Measurements from ENCODE around the gene CAPN3.

CAPN3 gene

DNA sequence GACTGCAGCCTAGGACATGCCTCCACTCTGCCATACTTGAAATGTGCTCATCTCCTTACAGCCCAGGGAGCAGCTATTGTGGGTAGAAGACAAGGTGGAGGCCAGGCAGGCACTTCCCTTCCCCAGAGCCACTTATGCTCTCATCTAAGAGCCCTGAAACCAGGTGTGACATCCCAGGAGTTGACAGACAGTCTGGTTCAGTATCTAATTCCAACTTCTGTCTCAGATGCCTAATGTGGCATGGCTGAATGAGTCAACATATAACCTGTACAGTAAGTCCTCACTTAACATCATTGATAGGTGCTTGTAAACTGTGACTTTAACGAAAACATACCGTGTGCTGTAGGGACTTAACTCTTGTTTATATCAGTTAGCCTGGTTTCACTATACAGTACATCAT is 1.2 kb upstream of the CAPN3 start:
- no peak for DNase-seq

DNA sequence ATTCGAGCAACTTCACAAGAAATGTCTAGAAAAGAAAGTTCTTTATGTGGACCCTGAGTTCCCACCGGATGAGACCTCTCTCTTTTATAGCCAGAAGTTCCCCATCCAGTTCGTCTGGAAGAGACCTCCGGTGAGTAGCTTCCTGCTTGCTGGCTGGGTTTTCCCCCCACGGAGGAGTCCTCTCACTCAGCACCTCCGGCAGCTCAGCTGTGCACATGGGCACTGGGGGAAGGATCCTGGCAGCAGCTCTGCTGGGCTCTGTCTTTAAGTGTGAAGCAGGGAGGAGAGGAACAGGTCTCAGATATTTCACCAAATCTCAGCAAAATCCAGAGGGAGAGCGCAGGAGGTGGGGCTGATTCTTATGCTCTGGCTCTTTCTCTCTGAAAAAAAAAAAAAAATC is 684 bp downstream of the CAPN3 start:
- no peak for DNase-seq

DNA sequence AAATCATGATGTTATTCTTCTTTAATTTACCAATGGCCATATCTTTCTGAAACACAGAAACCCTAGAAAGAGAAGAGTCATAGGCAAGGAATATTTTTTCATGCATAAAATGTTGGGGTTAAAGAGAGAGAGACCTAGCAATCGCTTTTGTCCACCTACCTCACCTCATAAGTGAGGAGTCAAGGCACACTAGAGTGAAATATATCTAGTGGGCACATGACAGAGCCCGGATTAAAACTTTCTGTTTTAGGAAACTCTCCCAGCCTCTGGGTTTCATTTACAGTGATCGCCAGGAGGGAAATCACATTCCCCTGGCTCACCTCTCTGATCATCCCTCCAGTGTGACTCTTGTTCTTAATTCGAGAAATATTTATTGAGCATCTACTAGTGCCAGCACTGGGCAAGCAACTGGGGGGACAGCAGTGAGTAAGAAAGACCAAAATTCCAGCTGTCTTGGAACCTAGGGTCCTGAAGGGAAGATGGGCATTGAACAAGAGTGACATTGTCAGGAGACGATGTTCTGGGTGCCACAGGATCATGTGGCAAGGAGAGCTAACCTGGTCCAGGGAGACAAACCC is 1.3 kb downstream of the CAPN3 start:
- DNase-seq, result no peak

DNA sequence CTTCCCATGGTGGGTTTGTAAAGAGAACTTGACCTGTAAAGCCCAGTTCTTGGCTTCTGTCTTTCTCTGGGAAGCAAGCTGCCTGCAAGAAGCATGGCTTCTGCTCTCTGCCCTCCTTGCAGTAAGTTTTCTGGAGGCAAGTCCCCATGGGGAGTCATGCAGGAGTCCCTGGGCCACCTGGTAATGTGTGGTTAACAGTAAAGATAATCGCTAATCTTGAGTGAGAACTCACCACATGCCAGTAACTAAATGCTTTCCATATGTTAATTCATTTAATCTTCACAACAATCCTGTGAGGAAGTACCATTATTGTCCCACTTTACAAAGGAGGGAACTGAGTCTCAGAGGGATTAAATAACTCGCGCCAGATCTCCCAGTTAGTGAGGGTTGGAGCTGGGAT is 4.2 kb downstream of the CAPN3 start:
- no peak for DNase-seq

DNA sequence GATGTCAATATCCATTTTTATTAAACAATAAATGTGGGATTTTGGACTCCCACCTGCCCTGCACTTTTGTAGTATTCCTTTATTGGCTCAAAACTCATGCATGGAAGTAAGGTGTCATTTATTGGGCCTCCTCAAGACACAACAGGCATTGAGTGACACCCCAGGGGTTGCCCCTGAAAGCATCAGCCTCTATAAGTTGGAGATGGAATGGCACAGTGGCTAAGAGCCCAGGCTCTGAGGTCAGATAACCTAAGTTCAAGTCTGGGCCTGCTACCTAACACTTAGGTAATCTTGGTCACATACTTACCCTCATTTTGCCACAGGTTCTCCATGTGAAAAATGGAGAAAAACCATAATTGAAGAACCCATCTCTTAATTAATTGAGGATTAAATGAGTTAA is 4.6 kb downstream of the CAPN3 start:
- DNase-seq, result no peak

DNA sequence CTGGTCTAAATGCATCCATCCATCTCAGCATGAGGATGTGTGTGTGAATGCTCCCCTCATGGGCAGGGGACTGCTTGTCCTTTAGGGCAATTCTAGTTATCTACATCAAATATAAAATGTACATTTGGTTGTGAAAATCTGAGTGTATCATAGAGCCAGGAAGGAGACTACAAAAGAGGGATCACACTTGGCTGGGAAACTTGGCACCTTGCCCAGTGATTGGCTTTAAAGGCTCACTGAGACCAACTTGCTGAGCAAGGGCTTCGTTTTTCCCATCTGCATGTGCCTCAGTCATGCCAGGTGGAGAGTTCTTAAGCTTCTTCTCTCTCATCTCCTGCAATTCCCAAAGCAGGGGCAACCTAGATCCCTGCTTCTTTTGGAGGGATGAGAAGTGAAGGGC is 5.2 kb downstream of the CAPN3 start:
- no peak for DNase-seq

DNA sequence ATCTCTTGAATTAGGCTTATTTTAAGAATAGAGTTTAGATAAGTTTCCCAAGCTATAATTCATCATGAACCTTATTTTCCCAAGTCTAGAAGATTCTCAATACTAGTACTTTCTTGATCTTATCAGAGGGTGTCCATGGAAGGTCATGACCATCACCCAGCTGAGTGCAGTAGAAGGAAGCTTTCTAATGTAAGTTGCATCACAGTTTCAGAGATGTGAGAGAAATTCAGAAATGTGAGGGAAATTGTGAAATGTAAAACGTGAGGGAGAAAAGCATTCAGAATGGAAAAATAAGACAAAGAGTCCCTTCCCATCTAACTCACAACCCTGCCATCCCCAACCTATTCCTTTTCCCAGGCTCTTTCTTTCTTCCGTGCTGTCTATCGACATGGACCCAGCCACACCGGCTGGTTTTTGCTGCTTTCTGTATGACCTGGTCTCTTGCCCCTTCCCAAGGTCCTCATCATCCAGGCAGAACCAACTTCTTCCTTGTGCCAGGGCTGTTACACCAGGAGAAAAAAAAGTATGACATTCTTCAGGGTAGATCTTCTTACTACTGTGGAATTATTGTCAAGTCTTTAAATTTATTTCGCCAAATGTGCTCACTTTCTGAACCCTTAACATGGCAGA is 6.7 kb downstream of the CAPN3 start:
- no peak for DNase-seq

DNA sequence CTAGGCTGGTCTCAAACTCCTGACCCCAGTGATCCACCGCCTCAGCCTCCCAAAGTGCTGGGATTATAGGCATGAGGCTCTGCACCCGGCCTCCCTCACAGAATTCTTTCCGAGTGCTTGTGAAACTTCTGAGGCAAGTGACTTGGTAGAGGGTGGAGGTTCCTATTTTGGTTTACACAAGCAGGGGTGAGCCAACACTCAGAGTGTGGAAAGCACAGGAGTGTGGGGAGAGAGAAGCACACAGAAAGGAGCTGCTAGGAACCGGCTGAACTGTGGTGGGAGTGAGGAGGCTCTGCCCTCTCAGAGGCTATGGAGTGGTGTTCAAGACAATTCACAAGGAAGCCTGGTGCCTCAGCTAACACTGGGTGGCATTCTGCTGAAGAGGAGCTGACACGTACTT is 7.7 kb downstream of the CAPN3 start:
- no peak for DNase-seq

DNA sequence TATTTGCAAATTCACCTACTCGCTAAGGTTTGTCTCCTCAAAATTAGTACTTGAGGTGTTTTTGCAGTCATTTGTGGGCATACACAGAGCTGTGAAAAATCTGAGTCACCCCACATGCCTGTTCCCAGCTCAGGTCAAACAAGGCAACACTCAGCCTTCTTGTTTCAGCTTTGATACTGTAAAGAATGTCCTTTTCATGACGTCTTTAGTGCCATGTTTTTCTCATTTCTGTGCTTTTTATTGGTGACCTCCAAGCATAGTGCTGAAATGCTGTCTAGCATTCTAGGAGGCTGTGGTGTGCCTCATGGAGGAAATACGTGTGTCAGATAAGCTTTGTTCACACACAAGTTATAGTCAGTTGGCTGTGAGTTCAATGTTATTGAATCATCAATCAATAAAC is 8.8 kb downstream of the CAPN3 start:
- DNase-seq, result no peak

DNA sequence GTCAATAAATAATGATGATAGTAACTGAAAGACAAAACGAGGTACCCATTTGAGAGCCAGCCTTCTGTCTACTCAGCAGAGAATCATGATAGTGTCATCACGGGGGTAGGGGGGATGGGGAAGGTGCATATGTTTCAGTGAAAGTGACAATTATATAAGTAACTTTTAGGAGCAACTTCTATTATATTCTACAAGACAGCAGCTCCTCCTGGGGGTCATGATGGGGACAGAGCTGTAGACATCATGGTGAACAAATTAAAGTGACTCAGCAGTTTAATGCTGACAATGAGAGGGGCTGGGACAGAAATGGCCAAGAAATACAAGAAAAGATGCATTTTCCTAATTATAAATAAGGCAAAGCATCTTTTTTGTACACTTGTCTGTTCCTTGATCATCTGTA is 11.8 kb downstream of the CAPN3 start:
- DNase-seq, result no peak

DNA sequence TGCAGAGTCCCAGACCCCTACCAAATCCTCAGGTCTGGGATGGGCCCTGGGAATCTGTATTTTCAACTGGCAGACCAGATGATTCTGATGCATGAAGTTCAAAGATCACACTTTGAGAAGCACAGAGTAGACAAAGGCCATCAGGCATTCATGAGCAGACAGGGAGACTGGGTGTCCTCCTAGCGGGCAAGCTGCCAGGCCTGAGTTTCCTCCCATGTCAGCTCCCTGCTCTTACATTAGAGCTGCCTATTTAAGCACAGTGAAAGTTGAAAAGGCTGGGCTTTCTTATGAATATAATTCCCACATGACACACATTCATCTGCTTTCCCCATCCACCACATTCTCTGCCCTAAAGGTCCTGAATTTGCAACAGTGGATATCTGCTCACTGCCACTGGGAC is 14.0 kb downstream of the CAPN3 start:
- DNase-seq, result no peak

DNA sequence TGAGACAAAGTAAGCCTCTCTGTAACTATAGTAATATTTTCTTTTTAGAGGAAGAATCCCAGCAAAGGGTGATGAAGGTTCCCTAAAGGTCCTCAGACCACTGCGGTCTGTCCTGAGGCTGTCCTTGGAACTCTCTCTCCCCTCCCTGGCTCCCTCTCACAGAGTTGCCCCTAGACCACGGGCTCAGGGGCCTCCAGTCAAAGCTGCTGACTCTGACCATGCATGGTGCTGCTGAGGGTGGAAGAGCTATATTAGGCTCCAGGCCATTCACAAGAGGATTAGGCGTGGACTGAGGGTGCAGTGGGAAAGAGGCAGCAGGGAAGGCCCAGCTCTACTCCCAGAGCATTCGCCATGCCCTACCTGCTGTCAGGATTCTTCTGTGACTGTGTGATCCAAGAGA is 14.6 kb downstream of the CAPN3 start:
- no peak for DNase-seq

DNA sequence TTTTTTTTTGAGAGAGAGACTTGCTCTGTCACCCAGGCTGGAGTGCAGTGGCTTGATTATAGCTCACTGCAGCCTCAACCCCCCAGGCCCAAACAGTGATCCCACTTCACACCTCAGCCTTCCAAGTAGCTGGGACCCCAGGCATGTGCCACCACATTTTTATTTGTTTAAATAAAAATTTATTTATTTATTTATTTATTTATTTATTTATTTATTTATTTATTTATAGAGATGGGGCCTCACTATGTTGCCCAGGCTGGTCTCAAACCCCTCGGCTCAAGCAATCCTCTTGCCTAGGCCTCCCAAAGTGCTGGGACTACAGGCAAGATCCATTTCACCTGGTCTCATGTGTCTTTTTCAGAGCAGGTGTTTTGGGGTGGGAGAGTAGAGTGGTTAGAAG is 15.5 kb downstream of the CAPN3 start:
- no peak for DNase-seq

DNA sequence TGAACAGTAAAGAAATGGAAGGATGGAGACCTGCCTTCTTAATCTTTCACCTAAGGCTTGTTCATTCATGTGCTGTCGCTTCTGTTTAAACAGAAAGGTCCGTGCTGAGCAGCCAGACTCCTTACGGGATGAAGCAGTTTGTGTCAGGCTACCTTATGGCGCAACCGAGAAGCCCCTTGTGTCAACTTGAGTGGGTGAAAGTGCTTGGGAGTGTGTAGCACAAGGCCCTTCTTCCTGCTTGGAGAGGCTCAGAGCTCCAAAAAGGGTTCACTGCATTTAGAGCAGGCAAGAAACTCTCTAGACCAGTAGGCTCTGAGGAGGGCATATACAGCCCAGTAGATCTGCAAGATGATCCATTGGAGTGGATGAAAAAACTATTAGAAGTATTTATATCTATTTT is 16.0 kb downstream of the CAPN3 start:
- no peak for DNase-seq

DNA sequence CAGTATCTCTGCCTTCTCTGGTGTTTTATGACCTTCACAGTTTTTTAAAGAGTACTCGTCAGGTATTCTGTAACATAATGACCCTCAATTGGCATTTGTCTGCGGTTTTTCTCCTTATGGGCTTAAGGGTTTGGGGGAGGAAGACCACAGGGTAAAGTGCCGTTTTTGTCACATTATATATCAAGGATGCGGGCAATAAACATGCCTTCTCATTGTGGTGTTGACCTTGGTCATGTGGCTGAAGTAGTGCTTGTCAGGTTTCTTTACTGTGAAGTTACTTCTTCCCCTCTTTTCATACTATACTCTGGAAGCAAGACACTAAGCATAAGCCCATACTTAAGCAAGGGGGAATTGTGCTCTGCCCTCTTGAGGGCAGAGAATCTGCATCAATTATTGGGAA is 16.6 kb downstream of the CAPN3 start:
- no peak for DNase-seq

DNA sequence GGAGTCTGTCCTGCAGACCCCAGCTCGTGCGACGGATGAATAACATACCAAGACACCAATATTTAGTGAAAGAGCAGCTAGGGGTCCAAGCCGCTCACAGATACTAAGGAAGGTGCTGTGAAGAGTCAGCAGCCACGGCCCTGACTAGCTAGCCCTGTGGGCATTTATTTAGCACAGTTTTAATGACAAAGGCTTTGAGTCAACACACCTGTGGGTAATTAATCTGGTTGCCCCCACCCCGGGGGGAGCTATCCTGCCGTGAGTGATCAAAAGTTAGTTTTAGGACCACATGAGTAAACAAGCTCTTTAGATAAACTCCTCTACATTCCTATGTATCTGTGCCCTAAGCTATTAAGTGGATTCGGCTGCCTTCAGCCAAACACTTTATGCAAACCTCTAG is 18.7 kb downstream of the CAPN3 start:
- no peak for DNase-seq

DNA sequence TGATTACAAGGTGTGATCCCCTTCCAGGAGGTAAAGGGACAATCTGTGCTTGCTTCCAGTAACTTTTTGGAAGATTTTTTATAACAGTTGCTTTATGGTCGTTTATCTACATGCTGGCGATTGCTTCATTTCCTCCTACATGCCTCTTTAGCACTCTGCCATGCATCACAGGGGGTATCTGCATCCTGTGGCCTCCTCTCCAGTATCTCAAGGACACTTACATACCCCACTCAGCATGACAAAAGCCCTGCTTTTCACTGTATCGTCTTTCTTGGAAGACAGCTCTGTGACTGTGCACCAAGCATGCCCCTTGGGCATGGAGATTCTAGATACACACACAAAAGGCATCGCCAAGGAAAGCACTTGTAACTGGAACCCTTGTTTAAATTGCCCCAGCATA is 25.3 kb downstream of the CAPN3 start:
- no peak for DNase-seq

DNA sequence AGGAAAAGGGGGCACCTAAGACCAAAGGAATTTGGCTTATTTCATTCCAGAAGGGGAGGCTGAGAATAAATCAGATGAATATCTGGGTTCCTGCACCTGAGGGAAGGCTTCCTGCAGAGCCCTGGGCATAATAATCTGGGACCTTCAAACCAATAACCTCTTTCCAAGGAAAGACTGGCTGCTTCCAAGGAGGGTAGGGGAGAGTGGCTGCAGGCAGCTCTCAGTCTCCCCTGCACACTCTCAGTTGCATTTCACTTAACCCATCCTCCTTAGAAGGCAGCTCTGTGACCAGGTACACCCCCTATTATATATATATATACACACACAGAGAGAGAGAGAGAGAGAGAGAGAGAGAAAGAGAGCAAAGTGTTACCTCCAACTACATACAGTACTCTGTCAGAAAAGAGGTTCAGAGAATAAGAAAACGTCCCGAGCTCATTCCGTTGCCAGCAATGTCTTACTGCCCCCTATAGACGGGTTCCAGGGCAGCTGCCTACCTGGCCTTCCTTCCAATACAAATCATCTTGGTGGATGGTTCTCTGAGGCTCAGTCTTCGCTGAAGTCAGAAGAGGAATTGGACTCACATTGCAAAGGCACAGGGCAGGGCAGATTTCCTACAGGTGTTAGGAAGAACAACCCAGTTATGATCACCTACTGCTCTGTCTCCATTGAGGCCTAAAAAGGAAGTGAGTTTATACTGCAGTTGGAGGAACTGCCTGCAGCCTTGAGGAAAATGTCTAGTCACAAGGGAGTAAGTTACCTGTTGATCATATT is 26.1 kb downstream of the CAPN3 start:
- DNase-seq, result no peak

DNA sequence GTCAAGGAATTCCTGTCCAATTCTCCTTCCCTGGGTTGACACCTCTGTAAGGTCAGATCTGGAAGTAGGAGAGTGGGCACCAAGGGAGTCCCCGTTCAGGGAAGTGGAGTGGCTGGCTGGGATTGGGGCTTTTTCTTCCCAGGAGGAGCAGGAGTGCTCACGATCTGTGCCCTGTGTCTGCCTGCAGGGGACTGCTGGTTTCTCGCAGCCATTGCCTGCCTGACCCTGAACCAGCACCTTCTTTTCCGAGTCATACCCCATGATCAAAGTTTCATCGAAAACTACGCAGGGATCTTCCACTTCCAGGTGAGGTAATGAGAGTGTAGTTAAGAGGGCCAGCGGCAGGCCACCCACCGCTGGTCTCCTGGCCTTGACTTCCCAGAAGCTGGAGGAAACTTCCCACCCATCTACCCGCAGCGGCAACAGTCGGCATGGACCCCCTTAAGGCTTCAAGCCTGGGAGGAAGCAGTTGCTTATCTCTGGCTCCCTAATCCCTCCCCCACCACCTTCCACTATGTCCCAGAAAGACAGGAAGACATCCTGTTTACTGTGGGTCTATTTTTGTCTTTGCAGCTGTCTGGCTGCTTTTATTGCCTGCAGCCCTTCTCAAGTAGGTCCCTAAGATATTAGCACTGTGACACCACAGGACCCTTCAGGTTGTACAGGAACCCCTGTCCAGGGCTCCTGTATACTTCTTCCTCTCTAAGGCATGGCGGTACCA is 26.8 kb downstream of the CAPN3 start:
- no peak for DNase-seq

DNA sequence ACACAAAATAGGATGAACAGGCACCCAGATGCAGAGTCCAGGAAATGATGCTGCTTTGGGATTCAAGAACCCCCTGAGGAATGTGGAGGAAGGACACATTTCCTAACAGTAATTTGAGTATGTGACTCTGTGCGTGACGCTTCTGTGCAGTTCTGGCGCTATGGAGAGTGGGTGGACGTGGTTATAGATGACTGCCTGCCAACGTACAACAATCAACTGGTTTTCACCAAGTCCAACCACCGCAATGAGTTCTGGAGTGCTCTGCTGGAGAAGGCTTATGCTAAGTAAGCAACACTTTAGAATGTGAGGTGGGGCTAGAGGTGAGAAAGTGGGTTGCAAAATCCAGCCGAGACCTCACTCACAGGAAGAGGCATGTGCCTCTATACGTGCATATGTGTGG is 28.3 kb downstream of the CAPN3 start:
- no peak for DNase-seq

DNA sequence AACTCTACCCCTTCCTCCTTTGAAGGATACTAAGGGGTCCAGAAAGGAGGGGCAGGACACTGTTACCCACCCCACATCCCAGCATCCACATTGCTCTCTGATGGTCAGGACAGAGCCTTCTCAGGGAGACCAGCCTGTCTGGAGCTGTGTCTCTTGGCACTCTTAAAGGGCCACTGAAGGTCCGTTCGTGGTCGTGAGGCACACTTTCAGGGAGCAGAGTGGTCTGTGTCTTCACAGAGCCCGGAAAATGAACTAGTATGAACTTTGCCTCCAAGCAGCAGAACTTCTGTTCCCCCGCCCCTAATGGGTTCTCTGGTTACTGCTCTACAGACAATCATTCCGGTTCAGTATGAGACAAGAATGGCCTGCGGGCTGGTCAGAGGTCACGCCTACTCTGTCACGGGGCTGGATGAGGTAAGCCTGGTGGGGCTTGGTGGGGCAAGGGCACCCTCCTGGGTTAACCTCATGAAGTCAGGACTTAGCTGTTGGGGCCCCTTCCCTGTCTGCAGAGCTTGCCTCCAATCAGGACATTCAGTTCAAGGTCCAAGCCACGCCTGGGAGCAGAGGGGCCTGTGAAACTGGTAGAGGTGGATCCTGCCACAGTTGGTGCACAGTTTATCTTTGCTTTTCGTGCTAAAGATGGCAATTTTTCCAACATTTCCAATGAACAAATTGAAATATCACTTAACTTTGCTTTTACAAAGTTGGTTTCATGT is 33.2 kb downstream of the CAPN3 start:
- DNase-seq, result no peak

DNA sequence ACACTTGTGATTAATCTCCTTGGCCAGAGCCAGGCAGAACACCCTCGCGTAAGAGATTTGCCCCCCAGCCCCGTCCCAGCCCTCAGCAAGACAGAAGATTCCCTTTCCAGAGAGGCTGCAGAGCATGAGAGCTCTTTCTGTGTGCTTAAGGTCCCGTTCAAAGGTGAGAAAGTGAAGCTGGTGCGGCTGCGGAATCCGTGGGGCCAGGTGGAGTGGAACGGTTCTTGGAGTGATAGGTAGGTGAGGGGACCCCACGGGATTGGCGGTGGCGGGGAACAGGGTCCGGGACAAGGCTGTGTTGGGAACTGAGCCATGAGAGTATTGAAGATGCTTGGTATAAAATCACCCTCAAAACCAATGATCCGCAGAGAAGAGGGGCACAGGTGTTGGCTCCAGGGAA is 34.8 kb downstream of the CAPN3 start:
- no peak for DNase-seq

DNA sequence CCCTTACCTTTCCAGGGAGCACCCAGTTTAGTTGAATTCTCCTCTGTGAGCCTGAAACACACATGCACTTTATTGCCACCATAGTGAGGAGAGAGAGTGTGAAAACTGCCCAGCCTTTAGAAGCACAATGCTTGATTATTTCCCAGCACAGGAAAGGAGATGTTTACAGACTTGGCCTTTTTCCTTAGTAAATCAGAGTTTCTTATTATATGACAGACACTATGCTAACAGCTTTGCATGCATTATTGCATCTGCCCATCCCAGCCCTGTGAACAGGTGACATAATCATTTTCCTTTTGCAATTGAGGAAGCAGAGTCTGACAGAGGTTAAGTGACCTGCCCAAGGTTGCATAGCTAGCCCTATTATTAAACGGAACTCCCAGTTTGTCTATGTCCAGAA is 36.5 kb downstream of the CAPN3 start:
- DNase-seq, result no peak

Data from NCI-H1417 treated with DMSO at 0.1 percent for 48 hours (cell line).